HUDEP-2 (cell line): ENCODE data around the gene ERBB4.

Experiments
- DNase-seq, 76 experiments: peaks; one replicate each; lab custom pipeline; 2025; ENCODE audit not compliant: unreplicated experiment in 76 of 76; lab: John Stamatoyannopoulos, UW

Gene ERBB4

DNA sequence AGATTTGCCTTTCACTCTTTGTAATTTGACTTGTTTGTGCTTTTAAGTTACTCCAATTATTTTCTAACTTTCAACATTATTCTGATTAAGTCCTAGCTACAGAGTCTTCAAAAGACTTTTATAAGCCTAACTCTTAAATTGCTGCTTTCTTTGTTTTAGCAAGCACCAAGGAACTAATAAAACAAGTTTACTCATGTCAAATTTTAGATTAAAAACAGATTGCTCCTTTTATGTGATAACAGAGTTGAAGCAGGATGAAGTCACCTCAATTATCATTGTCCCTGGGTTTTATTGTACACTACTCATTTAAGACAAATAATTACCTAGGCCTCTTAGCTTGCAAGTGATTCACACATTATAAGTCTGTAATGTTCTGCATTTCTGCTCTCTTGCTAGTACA, 678.4 kb downstream of the ERBB4 start:
- DNase-seq = no peak

DNA sequence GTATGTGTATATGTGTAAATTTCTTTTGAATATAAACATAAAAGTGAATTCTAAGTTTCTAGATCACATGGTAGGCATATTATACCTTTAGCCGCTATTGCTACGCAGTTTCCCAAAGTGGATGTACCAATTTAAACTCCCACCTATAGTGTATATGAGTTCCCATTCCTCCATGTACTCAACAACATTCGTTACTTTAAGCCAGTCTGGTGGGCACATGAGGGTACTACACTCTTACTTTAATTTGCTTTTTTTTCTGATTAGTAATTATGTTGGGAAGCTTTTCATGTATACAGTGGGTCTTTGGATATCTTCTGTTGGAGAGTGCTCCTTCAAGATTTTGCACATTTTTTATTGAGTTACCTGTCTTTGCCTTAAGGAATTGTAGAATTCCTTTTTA, 683.8 kb downstream of the ERBB4 start:
- no peak for DNase-seq

DNA sequence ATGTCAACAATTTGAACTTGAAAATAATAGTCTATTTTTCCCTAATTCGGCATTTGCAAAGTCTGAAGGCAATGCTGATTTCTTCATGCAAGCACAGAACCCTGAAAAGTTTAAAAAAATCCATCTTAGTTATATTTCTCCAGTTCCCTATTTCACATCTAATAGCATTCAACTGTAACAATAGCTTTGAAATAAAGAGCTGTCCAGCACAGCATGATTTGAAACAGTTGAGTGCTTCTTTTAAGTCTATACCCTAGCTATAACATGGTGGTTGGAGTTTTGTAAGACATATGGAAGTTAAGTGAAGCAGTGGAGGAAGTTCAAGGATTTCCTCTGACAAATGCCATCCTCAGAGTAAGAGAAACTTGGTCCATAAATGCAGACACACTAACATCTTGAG, 691.9 kb downstream of the ERBB4 start:
- no peak for DNase-seq

DNA sequence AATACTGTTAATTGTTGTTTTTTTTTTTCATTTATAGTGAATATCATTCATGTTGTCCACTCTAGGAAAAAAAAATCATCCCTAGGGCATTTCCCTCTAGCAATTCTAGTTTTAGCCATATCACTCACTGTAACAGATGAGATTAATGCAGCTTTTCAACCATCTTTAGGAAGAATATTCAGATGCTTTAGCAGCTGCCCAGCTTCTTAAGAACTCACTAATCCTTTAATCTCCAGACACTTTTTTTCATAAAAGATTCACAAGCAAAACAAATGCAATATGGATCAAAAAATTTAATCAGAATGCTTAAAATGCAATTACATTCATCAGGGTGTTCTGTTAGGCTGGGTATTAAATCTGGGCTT, 692.6 kb downstream of the ERBB4 start:
- DNase-seq = no peak

DNA sequence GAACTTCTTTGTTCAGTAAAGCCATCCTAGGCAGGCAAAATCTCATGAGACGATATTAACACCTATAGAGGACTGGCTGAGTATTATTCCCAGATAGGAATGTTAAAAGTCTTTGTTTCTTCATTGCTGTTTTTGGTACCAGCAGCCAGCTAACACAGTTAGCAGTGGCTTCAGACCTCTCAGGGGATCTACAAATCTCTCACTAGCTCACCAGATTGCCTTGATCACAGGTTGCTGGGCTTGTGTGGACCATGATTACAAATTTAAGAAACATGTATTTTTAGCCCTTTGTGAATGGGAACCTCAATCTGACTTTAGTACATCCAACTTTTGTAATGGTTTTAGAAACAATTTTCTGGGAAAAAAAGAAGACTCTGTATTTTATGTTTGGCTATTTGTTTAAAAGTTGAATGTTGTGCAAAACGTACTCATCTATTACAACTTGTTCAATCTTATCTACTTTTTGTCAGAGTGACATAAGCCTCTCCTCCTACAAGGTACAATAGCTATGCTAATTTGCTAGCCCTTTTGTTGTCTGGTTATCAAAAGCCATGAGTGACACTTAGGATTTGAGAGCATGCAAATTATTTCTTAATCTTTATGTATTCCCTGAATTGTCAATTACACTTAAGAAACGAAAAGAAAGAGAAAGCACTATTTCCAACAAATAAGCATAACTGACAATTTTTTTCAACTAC, 693.1 kb downstream of the ERBB4 start:
- no peak for DNase-seq

DNA sequence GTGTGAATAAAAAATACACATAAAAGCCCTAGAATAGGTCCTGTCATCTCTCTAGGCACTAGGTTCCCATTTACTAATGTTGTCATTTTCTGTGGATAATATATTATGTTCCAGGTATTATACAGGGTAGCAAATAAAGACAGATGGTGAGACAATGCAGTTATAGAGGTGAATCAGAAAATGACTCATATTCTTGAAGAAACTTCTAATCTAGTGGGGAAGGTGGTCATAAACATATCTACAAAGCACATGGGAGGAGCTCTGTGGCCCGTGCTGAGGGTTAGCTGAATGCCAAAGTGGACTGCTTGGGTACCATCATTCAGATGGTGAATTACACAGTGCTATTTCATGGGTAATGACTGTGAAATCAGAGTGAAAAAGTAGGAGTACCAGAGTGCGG, 700.9 kb downstream of the ERBB4 start:
- no peak for DNase-seq

DNA sequence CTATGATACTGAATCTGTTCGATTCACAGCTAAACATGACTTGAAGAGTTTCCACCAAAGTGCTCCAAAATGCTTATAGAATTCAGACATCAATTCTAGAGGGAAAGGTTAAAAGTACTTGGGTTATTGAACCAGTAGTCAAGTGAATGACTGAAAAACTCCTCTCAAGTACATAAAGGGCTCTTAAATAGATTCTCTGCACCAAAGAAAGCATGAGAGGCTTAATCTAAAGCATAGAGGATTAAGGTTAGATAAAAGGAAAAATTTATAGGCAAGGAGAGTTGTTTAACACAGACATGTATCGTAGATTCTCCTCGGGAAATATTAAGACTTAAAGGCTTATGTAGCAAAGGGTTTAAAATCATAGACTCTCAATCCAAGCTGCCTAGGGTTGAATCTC, 701.4 kb downstream of the ERBB4 start:
- DNase-seq = no peak

DNA sequence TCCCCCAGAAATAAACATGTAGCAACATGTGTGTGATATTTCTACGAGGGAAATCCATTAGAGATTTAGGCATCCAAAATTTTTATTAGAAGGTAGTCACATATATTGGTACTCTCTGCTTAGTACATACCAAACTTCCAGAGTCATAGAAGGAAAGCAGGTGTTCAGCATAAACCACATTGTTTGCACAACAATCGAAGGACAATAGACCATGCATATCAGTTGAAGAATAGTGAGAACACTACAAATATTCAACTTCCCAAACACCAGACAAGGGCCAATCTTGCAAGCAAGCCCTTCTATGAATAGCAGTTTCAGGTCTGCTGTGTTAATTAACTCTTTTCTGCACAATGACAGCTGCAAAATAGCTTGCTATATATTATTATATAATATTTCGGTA, 702.2 kb downstream of the ERBB4 start:
- DNase-seq = no peak

DNA sequence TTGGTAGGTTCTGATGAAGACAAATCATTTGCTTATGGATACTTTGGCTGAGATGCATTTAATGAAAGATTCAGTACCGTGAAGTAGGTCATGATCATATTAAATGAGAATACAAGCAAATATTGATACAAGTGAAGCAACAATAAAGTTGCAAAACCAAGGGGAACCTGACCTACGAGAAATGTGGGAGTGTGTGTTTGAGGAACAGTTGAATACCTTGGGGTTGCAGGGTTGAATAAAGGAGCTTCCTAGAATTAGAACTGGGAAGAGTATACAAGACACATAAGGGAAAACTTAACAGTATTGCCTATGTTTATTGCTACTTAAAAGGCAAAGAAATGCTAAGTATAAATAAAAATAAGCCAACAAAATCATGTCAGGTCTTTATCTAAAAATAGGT, 702.9 kb downstream of the ERBB4 start:
- no peak for DNase-seq

DNA sequence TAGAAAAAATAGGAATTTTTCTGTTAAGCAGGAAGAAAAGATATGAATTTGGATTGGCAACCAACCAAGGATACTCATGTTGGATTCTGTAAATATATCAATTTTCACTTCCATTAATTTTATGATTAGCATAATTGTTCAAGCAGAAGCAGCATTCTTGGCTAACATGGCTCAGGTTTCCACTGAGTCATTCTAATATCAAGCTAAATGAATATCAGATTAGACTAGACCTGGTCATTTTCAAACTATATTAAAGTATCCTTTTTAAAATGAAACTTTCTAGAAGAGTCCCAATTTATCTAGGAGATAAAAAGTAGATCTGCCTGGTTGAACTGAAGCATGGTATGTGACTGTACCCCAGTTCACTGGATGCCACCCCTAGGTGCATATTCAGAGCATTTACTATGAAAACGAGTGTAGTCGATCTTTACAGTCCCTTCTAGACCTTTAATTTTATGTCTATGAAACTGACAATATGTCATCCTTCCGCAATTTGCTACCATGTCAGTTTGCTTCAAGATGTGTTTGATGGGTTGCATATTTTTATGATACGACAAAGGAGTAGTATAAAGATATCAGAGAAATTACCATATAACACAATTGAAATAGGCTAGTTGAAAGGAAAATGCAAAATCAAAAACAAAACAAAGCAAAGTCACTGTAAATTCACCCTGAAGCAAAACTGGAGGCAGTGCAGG, 704.9 kb downstream of the ERBB4 start:
- DNase-seq = no peak

DNA sequence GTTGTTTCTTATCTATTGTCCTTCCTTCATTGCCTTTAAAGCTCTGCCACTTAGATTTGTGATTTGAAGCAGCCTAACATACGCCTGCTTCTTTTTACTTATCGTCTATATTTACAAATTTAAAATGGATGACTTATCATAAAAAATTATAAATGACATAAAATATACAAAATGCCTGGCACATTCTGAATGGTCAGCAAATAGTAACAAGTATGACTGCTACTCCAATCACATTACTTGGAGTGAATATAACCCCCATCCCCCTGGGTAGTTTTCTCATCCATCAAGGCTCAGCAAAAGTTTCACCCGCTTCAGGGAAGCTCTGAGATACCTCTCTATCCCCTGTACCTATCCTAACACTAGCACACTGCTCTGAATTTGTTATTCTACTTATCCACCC, 708.9 kb downstream of the ERBB4 start:
- DNase-seq = no peak

DNA sequence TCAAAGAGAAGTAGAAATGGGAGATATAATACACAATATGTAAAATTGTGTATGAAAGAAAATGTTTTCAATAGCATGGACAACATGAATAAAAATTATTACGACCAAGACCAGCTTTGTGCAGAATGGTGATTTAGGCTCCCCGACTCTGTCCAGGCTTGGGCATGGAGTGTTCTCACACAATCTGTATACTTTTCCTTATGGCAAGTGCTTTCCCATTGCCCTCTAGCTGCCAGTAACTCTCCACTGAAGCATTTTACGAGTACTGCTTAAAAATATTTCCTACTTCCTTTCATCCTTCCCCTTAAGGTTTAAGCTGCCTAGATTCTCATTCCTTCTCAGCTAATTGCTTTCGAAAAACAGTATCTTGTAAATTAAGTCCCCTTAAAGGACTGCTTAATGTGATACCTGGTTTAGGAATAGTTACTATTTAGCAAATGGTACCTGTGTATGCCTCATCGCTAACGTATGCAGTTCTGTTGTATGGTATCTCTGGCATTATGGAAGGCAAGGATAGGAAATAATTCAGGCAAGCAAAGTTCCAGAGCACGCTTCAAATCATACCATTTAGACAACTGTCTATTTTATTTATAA, 714.6 kb downstream of the ERBB4 start:
- no peak for DNase-seq

DNA sequence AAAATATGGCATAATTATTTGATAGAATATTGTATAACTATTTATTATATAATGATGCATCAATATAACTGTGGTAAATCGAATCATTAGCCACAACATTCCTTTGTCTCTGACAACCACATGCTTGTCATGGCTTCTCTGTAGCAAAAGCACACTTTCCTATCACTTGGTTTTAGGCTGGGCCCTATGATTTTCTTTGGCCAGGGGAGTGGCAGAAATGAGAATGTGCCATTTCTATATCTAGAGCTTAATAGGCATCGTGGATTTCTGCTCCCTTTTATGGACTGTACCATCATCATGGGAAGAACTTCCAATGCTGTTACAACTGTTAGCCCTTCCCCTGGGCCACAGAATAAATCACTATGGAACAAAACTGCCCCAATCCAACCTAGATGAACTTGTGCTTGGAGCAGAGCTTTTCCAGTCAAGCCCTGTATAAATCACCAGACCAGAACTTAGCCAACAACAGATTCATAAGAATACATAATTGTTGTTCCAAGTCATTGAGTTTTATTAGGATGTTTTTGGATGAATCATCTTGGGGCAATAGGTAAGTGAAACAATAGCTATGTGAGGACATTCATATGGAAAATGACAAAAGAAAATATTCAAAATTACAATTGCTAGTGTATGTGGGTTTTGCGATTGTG, 715.8 kb downstream of the ERBB4 start:
- no peak for DNase-seq

DNA sequence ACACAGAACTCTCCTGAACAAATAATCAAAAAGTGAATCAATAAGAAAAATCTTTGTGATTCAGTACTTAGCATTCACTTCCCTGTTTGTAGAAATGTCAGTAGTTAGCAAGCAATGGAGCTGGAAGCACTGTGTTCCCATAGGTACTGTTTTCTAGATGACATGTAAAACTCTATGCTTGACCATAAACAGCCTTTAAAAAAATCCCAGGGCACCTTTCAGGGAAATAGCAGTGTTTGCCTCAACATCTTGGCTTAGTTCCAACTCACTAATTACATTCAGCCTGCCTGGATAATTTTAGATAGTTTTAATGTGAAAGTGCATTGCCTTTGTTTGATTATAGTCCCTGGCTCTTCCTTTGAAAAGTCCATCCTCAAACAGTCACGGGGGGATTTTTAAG, 721.8 kb downstream of the ERBB4 start:
- DNase-seq = no peak

DNA sequence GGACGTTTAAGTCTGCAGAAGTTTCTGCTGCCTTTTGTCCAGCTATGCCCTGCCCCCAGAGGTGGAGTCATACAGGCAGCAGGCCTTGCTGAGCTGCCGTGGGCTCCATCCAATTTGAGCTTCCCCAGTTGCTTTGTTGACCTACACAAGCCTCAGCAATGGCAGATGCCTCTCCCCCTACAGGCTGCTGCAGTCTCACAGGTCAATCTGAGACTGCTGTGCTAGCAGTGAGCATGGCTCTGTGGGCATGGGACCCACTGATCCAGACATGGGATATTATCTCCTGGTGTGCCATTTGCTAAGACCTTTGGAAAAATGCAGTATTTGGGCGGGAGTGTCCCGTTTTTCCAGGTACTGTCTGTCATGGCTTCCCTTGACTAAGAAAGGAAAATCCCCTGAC, 726.0 kb downstream of the ERBB4 start:
- no peak for DNase-seq

DNA sequence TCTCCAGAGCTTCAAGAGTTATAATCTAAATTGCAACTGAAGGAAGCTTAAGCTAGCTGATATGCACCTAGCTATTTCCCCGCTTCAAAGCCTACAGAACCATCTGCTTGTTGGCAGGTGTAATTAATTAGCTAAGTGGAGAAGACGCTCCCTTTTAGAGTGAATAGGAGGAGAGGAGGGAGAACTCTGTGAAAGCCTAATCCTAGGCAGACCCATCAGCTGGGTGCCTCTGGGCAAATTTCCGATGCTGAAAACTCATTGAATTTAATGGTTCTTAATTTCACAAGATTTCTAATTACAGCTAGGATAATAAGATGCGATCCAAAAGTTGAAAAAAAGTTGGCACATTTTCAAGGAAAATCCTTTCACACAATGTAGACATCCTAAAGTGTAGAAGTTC, 735.9 kb downstream of the ERBB4 start:
- no peak for DNase-seq

DNA sequence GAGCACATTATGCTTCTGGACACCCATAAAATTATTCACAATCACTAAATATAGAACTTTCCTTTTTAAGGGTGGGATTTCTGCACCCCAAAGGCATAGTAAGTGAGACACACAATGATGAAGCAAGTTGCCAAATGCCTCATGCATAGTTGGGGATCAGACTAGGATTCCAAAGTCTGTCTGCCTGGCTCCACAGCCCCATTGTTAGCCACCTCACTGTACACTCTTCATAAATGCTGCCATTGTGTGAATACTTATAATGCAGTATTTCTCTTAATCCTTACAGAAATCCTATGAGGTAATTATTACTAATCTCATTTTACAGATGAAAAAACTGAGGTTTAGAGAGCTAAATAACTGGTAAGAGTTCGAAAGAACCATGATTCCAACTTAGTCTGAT, 738.6 kb downstream of the ERBB4 start:
- no peak for DNase-seq

DNA sequence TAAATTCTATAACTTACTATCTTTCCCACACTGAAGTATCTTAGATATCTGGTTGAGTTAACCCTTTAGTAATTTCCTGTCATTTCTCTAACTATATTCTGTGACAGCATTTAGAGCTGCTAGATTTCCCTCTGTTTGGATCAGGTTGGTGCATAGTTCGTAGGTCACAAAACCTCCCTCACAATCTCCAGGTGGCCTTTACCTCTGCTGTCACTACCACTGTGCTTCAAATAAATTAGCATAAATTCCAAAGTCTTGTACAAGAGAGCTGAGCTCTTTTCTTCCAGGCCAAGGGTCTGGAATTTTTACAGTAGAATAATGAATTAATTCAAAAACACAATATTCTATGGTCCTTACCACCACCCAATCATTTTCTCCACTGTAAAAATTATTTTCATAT, 739.7 kb downstream of the ERBB4 start:
- no peak for DNase-seq

DNA sequence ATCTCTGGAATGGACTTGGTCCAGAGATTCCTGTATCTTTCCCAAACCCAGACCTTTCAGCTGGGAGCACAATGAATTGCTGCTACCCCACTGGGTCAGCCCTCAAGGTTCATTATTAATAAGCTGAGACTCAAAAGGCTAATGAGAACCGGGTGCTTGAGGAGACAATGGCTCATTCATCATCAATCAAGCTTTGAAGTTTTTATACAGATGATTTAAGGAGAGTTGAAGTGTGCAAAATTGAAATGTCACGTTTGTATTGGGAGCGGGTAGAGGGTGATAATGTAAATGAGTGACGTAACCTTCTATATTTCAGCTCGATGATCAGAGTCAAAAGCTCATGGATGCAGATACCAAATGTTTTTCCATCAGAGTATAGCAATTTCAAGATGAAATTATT, 744.9 kb downstream of the ERBB4 start:
- DNase-seq = no peak

DNA sequence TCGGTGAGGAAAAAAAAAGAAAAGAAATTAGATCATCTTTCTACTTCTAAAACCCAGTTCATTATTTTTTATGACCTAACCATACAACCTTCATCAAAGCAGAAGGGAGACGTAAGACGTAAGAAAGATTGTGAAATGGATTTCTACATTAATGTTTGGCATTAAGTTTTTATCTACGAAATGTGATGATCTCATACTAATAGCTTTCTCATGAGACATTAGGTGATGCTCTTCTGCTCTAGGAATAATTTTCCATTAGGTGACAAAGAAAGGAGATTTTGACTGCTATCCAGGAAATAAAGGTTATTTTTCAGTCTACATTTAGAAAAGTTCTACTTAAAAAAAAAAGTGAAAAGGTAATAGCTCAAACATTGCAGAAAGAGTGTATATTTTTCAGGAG, 748.6 kb downstream of the ERBB4 start:
- DNase-seq = no peak

DNA sequence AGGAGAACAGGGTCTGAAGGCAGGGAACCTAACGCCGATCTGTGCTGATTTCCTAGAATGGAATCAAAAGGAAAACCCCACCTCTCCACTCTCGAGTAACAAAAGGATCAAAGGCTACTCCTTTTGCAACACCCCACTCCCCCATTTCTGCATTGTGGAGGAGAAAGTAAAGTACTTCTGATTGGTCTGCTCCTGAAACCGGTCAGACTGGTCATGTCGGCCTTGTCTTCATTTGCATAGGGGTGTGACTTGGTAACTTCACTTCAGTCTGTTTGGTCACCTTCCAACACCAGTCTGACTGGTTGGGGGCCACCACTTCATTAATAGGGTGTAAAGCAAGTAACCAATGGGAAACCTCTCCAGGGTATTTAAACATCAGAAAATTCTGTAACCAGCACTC, 771.9 kb downstream of the ERBB4 start:
- DNase-seq = no peak

DNA sequence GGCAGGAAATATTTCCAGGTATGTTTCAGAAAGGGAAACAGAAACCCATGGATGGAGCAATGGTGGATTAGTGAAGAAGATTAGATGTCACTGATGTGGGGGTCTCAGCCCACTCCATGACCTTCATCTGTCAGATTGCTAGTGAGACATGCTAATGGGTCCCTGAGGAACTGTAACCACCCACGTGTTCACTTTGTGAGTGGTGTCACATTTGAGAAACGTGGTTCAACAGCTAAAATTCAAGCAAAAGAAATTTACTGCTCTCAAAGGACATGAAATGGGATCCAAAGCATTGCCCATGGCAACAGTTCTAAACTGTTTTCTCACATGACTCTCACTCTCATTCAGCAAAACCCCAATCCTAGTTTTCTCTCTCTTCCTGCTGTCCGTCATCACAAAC, 776.1 kb downstream of the ERBB4 start:
- no peak for DNase-seq
